GM18868 (cell line): ENCODE results near the gene ZBTB7C.

Source experiments
- ATAC-seq: cut with Tn5 transposase; IDR thresholded peaks from one replicate; pipeline ENCODE4 v1.9.1; 2021; ENCODE audit warnings: mild to moderate bottlenecking, moderate library complexity; ENCODE audit not compliant: unreplicated experiment

Gene ZBTB7C

DNA sequence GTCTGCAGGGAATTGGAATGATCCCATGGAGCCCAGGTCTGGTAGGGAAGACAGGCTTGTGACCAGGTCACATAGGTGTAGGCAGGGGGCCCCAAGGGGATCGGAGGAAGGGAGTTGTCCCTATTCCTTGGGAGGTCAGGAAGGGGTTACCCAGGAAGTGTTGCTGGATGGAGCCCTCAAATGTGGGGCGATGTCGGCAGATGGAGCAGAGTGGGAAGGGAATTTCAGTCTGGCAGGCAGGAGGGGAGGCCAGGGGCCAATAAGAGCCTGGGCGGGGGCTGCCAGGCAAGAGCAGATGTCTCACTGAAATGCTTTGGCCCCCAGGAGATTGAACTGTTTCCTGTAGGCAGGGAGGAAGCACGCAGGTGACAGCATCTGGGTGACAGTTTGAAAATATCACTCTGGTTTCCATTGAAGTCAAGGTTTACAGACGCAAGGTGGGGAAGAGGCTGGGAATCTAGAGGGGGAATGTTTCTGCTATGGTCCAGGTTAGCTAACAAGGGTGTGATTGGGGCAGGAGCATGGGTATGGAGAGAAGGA lies 397.2 kb downstream of the ZBTB7C start:
- no peak for ATAC-seq

DNA sequence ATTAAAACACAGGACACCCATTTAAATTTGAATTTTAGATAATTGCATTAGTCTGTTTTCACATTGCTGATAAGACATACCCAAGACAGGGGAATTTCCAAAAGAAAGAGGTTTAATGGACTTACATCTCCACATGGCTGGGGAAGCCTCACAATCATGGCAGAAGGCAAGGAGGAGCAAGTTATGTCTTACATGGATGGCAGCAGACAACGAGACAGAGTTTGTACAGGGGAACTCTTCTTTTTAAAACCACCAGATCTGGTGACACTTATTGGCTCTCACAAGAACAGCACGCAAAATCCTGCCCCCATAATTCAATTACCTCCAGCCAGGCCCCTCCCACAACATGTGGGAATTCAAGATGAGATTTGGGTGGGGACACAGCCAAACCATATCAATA lies 398.9 kb downstream of the ZBTB7C start:
- no peak for ATAC-seq

DNA sequence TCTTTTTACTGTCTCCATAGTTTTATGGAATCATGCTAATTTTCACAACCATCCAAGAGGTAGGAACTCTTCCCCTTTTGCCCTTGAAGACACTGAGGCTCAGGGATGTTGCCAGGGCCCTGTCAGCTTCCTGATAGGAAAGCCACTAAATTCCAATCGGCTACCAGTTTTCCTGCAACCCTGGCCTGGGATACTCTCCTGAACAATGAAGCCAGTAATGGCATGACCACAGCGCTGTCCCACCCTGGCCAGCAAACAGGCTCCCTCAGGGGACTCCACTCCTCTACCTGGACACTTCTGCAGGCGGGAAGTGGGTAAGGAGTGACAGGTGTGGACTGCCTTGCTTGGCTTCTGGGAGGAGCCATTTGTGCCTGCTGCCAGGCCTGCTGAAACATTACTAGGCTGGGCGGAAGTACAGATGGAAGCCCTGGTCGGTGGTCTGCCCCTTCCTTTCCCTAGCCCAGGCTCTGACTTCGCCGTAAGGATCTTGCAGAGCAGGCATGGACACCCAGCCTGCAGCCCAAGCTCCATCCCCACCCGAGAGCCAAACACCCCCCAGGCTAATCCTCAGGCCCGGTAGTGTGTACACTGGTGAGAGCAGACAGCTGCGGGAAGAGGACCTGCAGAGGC lies 400.0 kb downstream of the ZBTB7C start:
- no peak for ATAC-seq

DNA sequence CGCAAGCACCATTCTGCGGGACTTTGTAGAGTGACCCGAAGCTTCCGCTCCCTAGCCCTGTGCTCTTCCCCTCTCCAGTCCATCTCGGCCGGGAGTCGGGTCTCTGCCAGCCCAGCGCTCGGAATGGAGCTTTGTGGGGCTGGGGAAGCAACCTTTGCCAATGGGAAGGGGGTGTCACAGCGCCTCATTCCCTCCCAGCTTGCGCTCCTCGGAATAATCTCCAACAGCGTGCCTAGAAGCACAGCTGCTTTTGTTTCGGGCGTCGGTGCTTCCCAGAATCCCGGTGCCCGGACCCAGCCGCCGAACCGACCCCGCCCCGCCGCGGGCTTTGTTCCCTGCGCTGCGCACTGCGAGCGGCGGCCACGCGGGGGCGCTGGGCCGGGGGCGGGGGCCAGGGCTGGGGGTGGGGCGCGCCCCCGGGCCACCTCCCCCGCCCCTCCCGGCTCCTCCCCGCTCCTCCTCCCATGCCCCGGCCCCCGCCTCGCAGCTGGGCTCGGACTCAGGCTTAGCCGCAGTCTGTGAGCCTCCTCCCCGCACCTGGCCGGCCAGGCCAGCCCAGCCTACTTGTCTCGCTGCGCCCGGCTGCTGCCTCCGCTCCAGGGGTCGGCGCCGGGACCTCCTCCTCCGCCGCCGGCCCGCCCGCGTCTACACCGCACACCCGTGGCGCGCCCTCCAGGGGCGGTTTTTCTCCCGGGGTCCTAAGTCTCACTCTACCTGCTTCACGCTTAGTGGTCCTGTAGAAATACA lies 401.1 kb downstream of the ZBTB7C start:
- peak; percentile 56 for ATAC-seq

DNA sequence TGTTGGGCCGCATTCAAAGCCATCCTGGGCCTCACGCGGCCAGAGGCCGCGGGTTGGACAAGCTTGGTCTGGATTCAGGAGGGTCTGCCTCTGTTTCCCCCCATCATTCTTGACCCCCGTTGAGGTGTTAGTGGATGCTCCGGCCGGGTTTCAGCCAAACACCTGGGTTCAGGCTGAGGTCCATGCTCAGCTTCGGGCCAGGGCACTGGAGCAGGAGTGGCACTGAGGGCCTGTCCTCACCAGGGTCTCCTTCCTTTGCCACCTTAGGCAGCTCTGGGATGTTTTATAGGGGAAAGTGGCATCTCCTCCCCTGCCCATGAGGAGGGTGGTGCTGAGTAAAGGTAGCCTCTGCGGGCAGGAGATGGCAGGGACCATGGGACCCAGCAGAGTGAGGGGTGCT lies 401.8 kb downstream of the ZBTB7C start:
- no peak for ATAC-seq

DNA sequence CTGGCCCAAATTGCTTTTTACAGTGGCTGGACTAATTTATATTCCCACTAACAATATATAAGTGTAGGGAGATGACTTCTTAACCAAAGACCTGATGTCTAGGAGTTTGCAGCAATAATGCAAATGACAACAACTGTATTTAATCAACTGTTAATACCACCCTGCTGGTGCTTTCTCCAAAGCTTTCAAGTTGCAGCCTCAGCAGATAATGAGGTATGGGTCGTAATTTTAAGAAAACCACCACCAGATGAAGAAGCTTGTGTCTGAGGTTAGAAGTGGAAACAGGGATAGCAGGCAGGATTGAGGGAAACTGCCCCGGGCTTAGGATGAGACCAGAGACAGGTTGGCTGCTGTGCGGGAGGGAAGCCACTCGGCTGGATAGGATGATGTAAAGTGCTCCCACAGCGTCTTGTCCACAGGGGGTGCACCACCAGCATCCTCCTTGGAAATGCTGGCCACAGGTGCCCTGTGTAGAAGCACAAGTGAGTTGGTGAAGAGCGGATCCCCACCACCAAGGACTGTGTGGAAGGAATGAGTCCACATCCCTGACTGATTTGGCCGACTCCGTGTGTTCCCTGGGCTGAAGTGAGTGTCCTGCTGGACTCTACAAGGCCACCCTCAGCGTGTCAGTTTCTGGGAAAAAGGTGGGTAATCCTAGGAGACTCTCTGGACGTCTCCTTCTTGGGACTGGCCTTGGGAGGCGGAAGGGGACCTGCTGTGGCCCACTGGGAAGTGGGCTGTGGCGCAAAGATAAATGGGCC lies 402.6 kb downstream of the ZBTB7C start:
- ATAC-seq = no peak

DNA sequence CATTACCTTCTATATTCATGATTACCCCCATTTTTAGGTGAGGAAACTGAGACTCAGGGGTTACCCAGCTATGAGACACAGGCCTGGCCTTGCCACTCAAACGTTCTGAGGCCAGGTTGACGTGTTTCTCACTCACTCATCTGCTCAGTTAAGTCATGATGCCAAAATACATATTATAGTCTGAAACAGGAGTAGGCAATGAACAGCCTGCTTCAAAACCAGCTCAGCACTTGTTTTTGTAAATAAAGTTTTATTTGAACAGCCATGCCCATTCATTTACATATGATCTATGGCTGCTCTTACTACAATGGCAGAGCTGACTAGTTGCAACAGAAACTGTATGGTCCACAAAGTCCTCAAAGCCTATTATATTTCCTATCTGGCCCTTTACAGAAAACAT lies 404.6 kb downstream of the ZBTB7C start:
- no peak for ATAC-seq

DNA sequence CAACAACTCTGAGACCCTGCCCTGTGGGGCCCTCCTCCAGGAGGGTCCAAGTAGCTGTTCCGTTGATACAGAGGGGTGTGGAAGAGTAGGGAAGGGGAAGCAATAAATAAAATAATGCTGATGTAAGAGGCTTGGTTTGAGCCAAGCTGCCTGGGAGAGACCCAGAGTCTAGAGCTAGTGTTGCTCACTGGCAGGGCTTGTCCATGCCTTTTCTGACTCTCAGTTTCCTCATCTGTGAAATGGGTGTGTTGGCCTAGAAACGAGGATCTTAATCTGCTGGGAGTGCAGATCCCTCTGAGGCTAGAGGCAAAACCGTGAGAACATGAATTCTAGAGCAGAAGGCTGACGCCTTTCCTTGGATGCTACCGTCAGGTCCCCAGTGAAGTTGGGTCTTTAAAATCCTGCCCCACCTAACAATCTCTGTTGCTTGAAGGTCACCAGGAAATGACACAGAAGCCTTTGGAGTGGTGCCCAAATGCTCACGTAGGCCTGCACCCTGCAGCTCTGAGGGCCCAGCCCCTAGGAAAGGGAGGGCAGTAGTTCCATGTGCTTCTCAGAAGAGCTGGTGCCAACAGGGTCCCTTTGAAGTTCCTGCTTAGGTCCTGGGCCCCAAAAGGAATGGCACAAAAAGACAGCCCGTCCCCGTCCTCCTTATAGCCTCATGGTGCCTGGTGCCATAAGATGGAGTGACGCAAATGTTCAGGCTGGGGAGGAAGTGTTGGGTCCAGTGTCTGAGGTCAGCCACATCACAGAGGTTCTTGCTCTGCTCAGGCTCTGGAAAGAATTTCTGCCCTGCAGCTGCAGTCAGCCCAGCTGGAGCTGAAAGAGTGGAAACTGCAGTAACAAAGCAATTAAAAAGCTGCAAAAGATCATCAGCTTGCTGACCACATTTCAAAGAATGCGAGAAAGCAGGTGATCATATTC lies 405.5 kb downstream of the ZBTB7C start:
- ATAC-seq = no peak

DNA sequence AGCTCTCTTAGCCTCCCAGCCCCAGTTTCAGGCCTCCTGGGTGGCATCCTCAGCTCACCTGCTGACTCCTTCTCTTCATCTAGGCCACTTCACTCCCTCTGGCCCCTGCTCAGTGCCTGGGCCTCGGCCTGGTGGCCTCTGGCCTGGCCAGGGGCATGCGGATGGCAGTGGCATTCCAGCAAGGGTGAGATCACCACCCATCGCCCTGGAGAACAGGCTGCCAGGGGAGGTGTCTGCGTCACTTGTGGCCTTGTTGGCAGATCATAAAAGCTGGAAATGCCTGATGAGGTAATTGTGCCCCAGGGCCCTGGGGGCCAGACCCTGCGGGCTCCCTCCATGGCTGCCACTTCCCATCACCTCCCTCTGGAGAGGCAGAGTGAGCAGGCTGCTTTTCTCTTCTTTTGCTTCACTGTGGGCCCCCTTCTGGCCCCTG lies 406.2 kb downstream of the ZBTB7C start:
- no peak for ATAC-seq

DNA sequence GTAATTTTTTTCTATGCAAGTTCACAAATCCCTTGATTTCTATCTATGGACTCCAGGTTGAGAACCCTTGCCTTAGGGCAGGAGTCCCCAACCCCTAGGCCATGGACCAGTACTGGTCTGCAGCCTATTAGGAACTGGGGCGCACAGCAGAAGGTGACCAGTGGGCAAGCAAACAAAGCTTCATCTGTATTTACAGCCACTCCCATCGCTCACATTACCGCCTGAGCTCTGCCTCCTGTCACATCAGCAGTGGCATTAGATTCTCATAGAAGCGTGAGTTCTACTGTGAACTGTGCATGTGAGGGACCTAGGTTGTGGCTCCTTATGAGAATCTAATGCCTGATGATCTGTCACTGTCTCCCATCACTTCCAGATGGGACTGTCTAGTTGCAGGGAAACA lies 408.5 kb downstream of the ZBTB7C start:
- no peak for ATAC-seq

DNA sequence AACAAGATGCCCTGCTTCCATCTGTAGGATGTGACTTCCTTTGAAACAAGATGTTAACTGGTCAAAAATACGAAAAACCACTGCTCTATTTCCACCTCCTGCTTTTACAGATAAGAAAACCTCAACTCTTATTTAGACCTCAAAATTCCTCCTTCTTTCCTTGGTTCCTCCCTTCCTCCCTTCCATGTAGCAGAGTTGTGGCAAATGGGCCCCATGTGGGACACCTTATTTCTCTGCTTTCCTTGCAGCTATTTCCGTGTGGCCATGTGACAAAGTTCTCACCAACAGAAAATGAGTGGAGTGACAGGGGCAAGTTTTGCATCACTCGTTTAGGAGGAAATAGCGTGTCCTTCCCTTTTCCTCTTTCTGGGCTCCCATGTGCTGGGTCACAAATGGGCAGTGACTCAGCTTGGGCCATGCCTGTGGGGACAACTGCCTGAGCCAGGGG lies 409.4 kb downstream of the ZBTB7C start:
- ATAC-seq = no peak

DNA sequence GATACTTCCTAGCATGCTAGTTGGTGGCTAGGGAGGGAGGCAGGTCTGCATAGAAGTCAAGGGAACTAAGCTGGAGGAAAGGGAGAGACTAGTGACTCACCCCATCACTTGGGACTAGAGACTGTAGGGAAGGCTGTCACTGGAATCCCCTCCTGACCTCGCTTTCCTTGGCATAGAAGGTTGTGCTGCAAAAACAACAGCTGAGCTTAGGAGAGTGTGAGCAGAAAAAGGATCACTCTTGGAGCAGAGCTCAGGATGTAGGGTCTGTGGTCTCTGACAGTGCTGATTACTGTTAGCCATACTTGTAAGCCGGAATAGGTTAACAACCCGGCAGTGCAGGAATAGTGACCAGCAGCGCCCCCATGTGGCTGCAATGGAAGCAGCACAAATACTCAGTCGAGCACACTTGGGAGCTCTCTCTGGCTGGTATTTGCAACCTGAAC lies 411.8 kb downstream of the ZBTB7C start:
- ATAC-seq = no peak

DNA sequence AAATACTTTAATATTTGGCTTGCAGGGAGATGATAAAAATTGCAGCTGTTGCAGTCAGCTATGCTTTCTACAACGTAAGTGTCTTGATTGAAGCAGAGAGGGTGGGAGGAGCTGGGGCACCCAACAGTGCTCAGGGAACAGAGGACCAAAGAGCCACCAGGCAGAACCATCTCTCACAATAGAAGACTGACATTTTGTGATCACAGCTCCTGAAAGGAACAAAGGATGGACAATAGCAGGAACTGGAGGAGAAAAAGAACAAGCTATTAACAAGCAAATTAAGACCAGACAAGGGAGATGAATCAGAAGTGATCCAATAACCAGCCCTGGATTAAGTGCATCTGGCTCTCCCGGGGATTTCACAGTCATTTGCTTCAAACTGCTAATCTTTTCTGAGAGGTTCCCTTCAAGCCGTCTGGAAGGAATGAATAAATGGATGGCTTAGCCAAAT lies 413.1 kb downstream of the ZBTB7C start:
- no peak for ATAC-seq

DNA sequence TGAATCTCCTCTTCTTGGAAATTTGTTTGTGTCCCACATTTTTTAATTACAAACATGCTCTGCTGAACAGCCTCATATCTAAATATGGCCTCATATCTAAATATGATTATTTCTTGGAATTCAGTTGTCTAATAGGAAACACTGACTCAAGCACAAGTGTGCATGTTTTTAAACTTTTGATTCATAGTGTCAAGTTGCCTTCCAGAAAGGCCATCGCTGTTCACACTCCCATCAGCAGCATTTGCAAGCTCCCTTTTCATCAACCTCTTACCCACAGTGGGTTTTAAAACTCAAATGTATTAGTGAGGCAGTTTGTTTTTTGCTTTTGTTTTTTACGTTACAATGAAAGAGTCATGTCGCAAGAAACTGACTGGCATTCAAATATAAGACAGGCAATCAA lies 413.5 kb downstream of the ZBTB7C start:
- no peak for ATAC-seq

DNA sequence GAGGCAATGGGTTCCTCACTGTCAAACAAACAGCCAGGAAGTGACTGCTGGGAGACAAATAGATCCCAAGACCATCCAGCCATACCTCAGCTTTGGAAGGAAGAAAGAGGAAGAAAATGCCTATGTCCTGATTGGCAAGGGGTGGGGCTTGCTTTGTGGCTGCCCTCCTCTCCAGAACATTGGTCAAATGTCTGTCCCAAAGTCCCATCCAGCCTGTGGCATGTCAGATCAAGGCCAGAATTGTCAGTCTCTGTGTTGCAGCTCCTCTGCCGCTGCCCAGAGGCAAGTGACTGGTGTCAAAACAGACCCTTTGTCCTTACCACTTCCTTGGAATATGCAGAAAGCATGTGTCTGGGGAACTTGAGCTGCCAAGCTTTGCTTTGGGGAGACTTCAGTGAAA lies 415.8 kb downstream of the ZBTB7C start:
- no peak for ATAC-seq

DNA sequence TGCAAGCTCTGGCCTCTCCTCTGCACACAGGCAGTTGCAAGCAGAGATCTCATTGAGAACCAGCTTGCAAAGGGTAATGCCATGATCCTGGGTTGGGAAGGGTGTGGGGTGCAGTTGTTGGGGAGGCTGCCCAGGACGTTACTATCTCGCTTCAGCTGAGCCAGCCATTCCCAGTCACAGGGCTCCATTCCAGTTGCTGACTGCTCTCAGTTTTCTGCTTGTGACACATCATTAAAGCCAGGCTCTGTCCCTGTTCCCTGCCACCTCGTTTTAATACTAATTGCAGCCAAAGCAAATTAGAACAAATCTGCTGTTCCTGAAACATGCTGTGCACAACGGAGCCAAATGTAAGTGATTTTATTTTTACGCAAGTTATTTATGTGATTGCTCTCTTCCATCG lies 416.2 kb downstream of the ZBTB7C start:
- no peak for ATAC-seq

DNA sequence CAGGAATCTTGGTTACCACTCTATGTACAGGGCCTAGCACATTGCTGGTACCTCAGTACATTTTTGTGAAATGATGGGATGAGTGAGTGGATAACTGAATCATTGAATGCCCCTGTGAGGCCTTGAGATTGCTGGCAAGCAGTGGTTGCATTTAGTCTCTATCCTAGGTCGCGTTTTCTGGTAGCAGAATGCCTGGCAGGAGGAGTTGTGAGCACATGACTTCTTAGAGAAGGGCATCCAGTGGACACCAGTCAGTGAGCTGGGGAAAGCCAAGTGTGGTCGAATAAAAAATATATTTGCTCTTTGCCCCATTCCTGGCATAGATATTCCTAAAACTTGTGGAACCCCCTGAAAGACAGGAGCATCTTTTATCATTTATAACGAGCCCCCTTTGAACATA lies 416.9 kb downstream of the ZBTB7C start:
- no peak for ATAC-seq

DNA sequence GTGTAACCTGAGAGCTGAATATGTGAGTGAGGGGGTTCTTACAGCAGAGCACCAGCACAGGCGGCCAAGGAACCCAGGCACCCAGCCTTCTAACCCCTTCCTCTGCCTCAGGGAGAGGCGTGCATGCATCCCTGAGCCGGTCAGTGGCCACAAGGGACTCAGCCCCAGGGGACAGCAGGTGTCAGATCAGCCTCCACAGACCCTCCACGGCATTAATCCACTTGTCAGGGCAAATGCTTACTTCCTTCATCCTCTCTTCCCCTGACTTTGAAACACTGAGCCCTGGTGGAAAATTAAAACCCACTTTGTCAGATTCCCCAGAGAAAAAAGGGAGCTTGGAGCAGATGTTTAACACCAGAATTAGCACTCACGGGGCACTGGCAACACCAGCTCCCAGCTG lies 418.2 kb downstream of the ZBTB7C start:
- no peak for ATAC-seq

DNA sequence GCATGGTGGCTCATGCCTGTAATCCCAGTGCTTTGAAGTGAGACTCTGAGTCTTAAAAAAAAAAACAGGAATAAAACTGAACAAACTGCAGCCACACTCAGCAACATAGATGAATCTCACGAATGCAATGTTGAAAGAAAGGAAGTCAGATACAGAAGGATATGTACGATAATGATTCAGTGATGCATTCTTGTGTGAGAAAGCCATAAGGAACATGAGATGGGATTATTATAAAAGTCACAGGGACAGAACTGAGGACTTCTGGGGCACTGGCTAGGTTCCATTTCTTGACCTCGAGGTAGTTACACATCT lies 421.8 kb downstream of the ZBTB7C start:
- ATAC-seq = no peak

DNA sequence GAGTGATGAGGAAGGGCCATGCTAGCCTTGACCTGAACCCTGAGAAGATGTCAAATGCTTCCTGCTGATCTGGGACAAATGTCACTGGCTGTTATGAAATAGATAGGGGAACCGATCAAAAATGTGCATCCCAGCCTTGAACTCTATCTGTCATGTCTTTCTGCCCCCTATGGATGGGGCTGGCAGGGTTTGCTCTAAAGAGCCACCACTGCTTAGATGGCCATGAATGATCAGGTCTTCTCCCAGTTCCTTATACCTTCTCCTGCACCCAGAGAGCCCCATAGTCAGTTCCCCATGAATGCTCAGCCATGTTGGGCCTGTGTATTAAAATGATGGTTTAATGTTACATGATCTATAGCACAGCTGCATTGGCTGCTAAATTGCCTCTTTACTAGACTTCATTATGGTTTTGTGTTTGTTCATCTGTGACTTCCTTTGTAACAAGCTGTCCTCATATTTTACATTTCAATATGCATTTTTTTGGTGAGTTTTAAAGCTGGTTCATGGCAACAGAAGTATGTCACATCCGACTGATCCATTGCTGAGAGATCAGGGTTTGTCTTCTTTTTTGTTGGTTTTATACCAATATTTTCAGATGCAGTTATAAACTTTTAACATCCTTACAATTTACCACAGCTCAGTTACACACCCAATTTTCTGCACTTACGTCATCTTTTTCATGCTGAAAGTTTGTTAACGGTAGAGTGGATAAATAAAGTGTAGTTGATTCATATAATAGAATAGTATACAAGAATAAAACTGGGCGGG lies 422.4 kb downstream of the ZBTB7C start:
- ATAC-seq = no peak
